IgD-negative memory B cell (primary cell): ENCODE data around the gene BCAS1. TPM values are rescaled to one million over a fixed set of nuclear protein-coding genes. Genes with fewer than 3 reads are reported as not detected.
A peak's percentile ranks its signal among the peaks of the same experiment; 100 is the strongest.

Source experiments
- H3K27ac Mint-ChIP-seq, 3 donors: one replicate each; pipeline ENCODE4 v1.8.0; 2020 to 2022; ENCODE audit warnings: mild to moderate bottlenecking in 3 of 3, mixed read lengths in 3 of 3, moderate library complexity in 1 of 3
- H3K27me3 Mint-ChIP-seq: one replicate; pipeline ENCODE4 v1.8.0; 2021; ENCODE audit warnings: mixed read lengths
- H3K36me3 Mint-ChIP-seq: one replicate; pipeline ENCODE4 v1.8.0; 2020; ENCODE audit warnings: mild to moderate bottlenecking, mixed read lengths
- H3K4me1 Mint-ChIP-seq, 3 donors: one replicate each; pipeline ENCODE4 v1.8.0; 2020 to 2022; ENCODE audit warnings: mixed read lengths in 3 of 3, mild to moderate bottlenecking in 1 of 3
- H3K4me3 Mint-ChIP-seq, 4 donors: one replicate each; pipeline ENCODE4 v1.8.0; 2020 to 2022; ENCODE audit warnings: mild to moderate bottlenecking in 4 of 4, mixed read lengths in 4 of 4, moderate library complexity in 3 of 4
- H3K9me3 Mint-ChIP-seq, 3 donors: one replicate each; pipeline ENCODE4 v1.8.0; 2020 to 2021; ENCODE audit warnings: mixed read lengths in 3 of 3, mild to moderate bottlenecking in 1 of 3
- polyA plus RNA-seq: library from polyadenylated mRNA; unstranded; fragments of 300-500 nt; fragmentation: Illumina TruSeq; gene quantifications from one replicate; pipeline ENCODE4 v1.2.3, GENCODE V29; 2021

BCAS1 gene
- polyA plus RNA-seq, 1 donor from 2014 or later, result 1.8 TPM

DNA sequence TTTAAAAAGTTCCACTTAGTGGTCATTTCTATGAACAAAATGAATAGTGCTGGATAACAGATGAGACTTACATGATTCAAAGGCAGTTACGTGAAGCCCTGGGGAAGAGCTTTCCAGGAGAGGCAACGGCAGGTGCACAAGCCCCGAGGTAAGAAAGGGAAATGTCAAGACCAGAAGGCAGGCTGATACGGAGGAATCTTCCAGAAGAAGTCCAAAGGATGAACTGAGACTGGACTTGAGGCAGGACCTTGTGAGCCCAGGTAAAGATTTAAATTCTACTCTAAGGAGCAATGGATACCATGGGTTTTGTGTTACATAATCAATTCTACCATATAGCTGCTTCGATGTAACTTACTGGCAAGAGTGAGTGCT lies 164.6 kb downstream of the BCAS1 start:
- H3K4me1 Mint-ChIP-seq, result peaks cover 32 to 39% (median 34%) of the 10 kb centered on the region in 3 donors
- H3K36me3 Mint-ChIP-seq, result no peaks in the 10 kb centered on the region
- peak overlapping the region; percentile 7 to 89 (median 22) for H3K27ac Mint-ChIP-seq
- H3K27me3 Mint-ChIP-seq, result no peaks in the 10 kb centered on the region
- peaks cover 0 to 2% (median 0%) of the 10 kb centered on the region in 3 donors for H3K9me3 Mint-ChIP-seq
- peak overlapping the region in 3 of 4 donors; percentile 1 to 93 (median 89) for H3K4me3 Mint-ChIP-seq

DNA sequence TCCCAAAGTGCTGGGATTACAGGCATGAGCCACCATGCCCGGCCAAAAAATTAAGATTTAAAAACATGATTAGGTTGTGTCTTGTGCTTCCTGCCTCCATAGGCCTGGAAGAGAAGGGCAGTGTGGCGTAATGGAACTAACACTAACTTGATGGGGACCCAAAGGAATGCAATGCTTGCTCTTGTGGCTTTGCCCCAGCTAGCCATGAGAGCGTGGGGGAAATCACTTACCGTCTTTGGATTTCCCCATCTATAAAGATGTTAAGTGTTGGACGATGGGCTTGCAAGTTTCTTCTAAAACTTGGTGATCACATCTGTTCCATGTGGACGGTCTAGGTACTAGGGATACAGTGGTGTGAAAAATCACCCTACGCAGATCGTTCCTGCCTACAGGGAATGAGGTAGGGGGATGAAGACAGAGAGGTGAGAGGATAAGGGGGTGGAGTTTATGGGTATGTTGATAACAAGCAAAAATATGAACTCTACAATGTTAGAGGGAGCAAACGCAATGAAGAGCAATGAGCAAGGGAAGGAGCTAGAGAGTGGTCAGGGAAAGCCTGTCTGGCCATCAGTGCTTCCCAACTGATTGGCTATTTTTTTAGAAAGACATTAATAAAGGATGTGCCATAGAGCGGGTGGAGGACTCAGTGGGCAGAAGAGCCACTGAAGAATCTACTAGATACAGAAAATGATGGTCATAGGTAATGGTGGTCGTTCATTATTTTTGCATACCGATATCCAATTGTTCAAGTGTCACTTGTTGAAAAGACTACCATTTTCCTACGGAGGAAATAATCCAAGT lies 165.2 kb downstream of the BCAS1 start:
- peaks cover 0 to 2% (median 0%) of the 10 kb centered on the region in 3 donors for H3K9me3 Mint-ChIP-seq
- peak overlapping the region in 3 of 4 donors; percentile 1 to 89 (median 33) for H3K4me3 Mint-ChIP-seq
- peak overlapping the region; percentile 7 to 69 (median 59) for H3K27ac Mint-ChIP-seq
- H3K27me3 Mint-ChIP-seq, result no peaks in the 10 kb centered on the region
- H3K4me1 Mint-ChIP-seq, result peaks cover 32 to 43% (median 34%) of the 10 kb centered on the region in 3 donors
- H3K36me3 Mint-ChIP-seq, result no peaks in the 10 kb centered on the region

GRCh38 chr20:53904261-53904660 lies 166.1 kb downstream of the BCAS1 start:
- Mint-ChIP-seq H3K4me1 (peaks cover 37 to 53% (median 43%) of the 10 kb centered on the region in 3 donors), H3K27ac (no peak overlapping the region), H3K4me3 (no peak overlapping the region), H3K27me3 (no peaks in the 10 kb centered on the region), H3K36me3 (no peaks in the 10 kb centered on the region), H3K9me3 (peaks cover 0 to 2% (median 0%) of the 10 kb centered on the region in 3 donors)

DNA sequence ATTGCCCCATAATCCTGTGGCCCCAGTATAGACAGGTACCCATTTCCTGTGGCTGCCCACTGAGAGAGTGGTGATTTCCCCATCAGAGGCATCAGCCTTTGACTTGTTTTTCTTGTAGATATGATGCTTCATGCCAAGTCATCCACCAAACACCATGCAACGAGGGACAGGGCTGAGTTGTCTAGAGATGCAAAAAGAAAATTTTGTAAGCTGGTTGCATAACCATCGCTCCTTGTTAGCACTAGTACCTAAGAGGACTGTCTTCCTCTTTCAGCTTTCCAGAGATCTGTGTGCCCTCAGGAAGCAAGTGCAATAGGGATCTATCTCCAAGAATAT lies 166.8 kb downstream of the BCAS1 start:
- Mint-ChIP-seq H3K27me3 (no peaks in the 10 kb centered on the region), H3K4me1 (peaks cover 38 to 52% (median 43%) of the 10 kb centered on the region in 3 donors), H3K4me3 (peak overlapping the region in 1 of 4 donors; percentile 33), H3K9me3 (peaks cover 0 to 2% (median 0%) of the 10 kb centered on the region in 3 donors), H3K36me3 (no peaks in the 10 kb centered on the region), H3K27ac (no peak overlapping the region)

DNA sequence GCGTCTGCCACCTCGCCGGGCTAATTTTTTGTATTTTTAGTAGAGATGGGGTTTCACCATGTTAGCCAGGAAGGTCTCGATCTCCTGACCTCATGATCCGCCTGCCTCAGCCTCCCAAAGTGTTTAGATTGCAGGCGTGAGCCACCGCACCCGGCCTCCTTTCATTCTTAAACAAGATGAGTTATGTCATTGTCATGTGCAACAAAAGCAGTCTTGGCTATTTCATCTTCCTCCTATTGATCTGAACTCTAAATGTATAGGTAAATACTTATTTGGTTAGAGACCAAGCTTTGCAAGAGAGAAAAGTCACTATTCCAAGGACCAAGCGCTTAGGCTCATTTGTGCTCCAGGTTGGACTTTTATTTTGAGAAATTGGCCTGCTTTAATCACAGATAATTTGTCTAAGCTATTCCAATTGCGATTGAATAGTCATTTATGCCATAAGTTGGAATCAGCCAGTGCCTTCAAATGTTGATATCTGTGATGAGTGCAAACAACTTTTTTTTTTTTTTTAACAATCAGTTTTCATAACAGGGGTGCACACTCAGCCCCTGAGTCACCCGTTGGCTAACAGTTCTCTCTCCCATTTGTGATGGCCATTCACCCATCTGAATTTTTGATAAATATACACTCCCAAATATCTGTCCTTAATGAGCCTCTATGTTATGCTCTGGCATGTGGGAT lies 167.3 kb downstream of the BCAS1 start:
- H3K9me3 Mint-ChIP-seq, result peaks cover 0 to 2% (median 0%) of the 10 kb centered on the region in 3 donors
- no peaks in the 10 kb centered on the region for H3K27me3 Mint-ChIP-seq
- no peak overlapping the region for H3K4me3 Mint-ChIP-seq
- peaks cover 34 to 48% (median 46%) of the 10 kb centered on the region in 3 donors for H3K4me1 Mint-ChIP-seq
- no peaks in the 10 kb centered on the region for H3K36me3 Mint-ChIP-seq
- H3K27ac Mint-ChIP-seq, result no peak overlapping the region

- Mint-ChIP-seq H3K36me3 (no peaks in the 10 kb centered on the region), H3K27me3 (no peaks in the 10 kb centered on the region), H3K4me1 (peaks cover 27 to 42% (median 37%) of the 10 kb centered on the region in 3 donors), H3K27ac (peak overlapping the region in 1 of 3 donors; percentile 43), H3K9me3 (peaks cover 0 to 2% (median 0%) of the 10 kb centered on the region in 3 donors), H3K4me3 (no peak overlapping the region)
Observed at GRCh38 chr20:53901497-53902096, 168.8 kb downstream of the BCAS1 start.

DNA sequence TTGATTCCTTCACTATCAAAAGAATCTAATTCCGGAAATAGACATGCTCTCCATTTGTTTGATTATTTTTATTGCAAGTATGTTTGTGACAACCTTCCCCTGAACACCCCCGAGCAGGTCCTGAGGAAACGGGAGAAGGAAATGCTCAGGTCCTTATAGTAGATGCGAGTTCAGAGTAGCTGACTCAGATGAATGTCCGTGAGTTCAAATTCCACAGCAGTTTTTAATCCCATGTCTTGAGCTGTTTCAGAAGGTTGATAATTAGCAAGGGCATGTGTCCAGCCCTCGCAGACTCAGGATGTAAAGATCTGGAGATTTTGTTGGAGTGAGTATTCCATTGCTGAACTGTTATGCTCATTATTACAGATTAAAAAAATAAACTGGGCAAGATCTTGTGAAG lies 169.3 kb downstream of the BCAS1 start:
- H3K36me3 Mint-ChIP-seq, result no peaks in the 10 kb centered on the region
- no peak overlapping the region for H3K27ac Mint-ChIP-seq
- no peaks in the 10 kb centered on the region for H3K27me3 Mint-ChIP-seq
- H3K4me3 Mint-ChIP-seq, result no peak overlapping the region
- H3K4me1 Mint-ChIP-seq, result peaks cover 22 to 43% (median 34%) of the 10 kb centered on the region in 3 donors
- H3K9me3 Mint-ChIP-seq, result peaks cover 0 to 2% (median 0%) of the 10 kb centered on the region in 3 donors

DNA sequence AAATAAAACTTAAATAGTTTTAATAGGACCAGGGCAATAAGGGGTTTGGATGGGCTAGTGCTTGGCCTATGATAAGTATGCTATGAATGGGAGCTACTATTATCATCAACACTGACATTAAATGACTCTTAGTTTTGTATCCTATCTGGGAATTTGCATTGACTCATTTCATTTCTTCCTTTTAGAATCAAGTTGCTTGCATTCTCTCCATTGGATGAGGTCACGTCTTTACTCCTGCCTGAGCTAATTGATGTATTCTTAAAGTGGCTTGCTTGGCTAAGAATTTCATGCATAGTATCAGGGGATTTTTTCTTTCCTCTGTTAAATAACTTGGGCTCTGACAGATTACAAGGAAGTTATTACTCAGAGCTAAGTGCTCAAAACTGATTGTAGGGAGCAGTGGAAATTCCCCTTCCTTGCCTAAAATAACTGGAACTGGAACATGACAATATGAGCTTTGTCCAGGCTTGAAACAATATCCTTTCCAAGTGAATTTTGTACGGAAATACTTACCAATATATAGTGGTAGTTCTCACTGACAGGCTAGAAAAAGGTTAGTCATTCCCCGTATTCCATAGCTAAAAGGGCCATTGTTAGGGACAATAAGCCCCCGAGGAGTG lies 169.9 kb downstream of the BCAS1 start:
- no peak overlapping the region for H3K27ac Mint-ChIP-seq
- no peak overlapping the region for H3K4me3 Mint-ChIP-seq
- H3K36me3 Mint-ChIP-seq, result no peaks in the 10 kb centered on the region
- H3K9me3 Mint-ChIP-seq, result peaks cover 0 to 2% (median 0%) of the 10 kb centered on the region in 3 donors
- peaks cover 21 to 40% (median 29%) of the 10 kb centered on the region in 3 donors for H3K4me1 Mint-ChIP-seq
- no peaks in the 10 kb centered on the region for H3K27me3 Mint-ChIP-seq

DNA sequence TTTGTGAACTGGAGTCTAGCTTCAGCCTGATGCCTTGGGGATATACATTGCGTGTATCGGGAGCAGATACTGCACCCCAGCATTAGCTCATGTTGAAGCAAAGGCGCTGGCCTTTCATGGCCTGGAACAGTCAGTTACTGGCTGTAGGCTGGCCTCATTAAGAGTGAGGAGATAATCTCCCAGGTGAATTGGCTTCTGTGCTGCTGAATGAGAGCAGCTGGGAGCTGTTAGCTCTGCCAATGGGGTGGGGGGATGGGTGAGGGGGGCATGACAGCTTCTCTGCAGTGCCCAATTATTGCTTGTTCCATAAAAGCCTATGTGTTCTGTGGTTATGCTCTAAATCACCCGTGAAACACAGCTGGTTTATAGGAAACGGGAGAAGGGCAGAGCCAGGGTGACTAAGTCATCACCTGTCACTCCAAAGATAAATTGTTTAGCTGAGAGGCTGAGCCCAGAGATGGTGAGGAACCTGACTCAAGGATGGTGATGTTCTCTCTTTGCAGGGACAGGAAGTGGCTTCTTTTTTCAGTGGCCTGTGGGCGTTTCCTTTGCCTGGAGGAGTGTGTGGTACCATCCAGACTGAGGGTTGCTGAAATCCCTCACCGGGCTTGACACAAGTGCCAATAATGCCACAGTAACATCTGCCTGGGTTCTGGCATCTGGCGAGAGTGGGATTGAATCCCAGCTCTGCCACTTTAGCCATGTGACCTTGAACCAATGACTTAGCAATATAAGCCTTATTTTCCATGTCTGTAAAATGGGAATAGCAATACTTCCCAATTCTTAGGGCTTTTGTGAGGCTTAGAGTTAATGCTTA lies 170.8 kb downstream of the BCAS1 start:
- Mint-ChIP-seq H3K36me3 (no peaks in the 10 kb centered on the region), H3K9me3 (no peaks in the 10 kb centered on the region), H3K27ac (peak overlapping the region in 1 of 3 donors; percentile 46), H3K4me1 (peaks cover 22 to 42% (median 30%) of the 10 kb centered on the region in 3 donors), H3K27me3 (no peaks in the 10 kb centered on the region), H3K4me3 (peak overlapping the region in 1 of 4 donors; percentile 52)

GRCh38 chr20:53898556-53898931 lies 171.8 kb downstream of the BCAS1 start:
- Mint-ChIP-seq H3K9me3 (no peaks in the 10 kb centered on the region), H3K4me1 (peaks cover 27 to 45% (median 32%) of the 10 kb centered on the region in 3 donors), H3K27ac (peak overlapping the region in 2 of 3 donors; percentile 6 to 68), H3K4me3 (no peak overlapping the region), H3K27me3 (no peaks in the 10 kb centered on the region), H3K36me3 (no peaks in the 10 kb centered on the region)

- no peaks in the 10 kb centered on the region for H3K36me3 Mint-ChIP-seq
- H3K4me1 Mint-ChIP-seq, result peaks cover 30 to 48% (median 36%) of the 10 kb centered on the region in 3 donors
- H3K27me3 Mint-ChIP-seq, result no peaks in the 10 kb centered on the region
- H3K27ac Mint-ChIP-seq, result peak overlapping the region in 2 of 3 donors; percentile 6 to 68
- no peaks in the 10 kb centered on the region for H3K9me3 Mint-ChIP-seq
- no peak overlapping the region for H3K4me3 Mint-ChIP-seq
Observed at GRCh38 chr20:53897884-53898555, 172.4 kb downstream of the BCAS1 start.

DNA sequence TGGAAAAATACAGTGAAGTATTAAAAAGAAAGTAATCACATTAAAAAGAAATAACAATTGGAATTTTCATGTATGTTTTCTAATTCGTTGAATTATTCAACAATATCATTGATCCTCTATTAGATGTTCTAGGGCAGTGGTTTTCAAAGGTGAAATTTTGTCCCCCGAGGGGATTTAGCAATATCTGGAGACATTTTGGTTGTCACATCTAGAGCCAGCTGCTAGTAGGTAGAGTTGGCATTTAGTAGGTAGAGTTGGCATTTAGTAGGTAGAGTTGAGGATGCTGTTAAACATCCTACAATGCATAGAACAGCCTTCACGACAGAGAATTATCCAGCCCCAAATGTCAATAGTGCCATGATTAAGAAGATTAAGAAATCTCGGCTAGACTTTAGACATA lies 173.7 kb downstream of the BCAS1 start:
- H3K36me3 Mint-ChIP-seq, result no peaks in the 10 kb centered on the region
- H3K4me1 Mint-ChIP-seq, result peaks cover 36 to 57% (median 41%) of the 10 kb centered on the region in 3 donors
- no peaks in the 10 kb centered on the region for H3K9me3 Mint-ChIP-seq
- no peak overlapping the region for H3K4me3 Mint-ChIP-seq
- H3K27me3 Mint-ChIP-seq, result no peaks in the 10 kb centered on the region
- no peak overlapping the region for H3K27ac Mint-ChIP-seq

- Mint-ChIP-seq H3K9me3 (no peaks in the 10 kb centered on the region), H3K4me1 (peaks cover 37 to 62% (median 41%) of the 10 kb centered on the region in 3 donors), H3K27me3 (no peaks in the 10 kb centered on the region), H3K36me3 (no peaks in the 10 kb centered on the region), H3K4me3 (no peak overlapping the region), H3K27ac (no peak overlapping the region)
Observed at GRCh38 chr20:53896041-53896440, 174.4 kb downstream of the BCAS1 start.

DNA sequence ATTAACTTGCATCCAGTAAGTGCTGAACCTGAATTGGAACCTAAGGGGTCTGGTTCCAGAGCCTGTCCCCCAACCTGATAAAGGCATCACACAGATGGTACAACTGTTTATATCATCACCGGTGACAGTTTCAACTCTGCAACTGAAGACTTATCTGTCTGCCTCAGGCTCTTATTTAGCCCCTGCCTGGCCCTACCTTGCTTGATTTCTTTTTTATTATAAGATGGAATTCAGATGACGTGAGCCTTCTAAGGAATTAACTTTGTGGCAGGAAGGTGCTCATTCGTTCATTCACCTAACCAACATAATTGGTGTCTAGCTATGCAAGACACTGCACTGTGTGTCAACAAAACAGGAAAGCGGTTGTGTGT lies 175.0 kb downstream of the BCAS1 start:
- no peak overlapping the region for H3K4me3 Mint-ChIP-seq
- H3K9me3 Mint-ChIP-seq, result no peaks in the 10 kb centered on the region
- H3K27me3 Mint-ChIP-seq, result no peaks in the 10 kb centered on the region
- H3K36me3 Mint-ChIP-seq, result no peaks in the 10 kb centered on the region
- H3K27ac Mint-ChIP-seq, result peak overlapping the region; percentile 13 to 54 (median 31)
- H3K4me1 Mint-ChIP-seq, result peaks cover 37 to 62% (median 39%) of the 10 kb centered on the region in 3 donors
